ENCODE measurements around the gene TBC1D14. TPM values are rescaled to one million over a fixed set of nuclear protein-coding genes. Genes with fewer than 3 reads are reported as not detected.

The TBC1D14 gene
- total and polyA plus RNA-seq, 9 of the 15 experiments (the other 6 are each of a cell fraction or from before 2014, with no cell fraction given): 2.1 to 59.6 (median 44.8) TPM

GRCh38 chr4:6915041-6916005, 5.7 kb downstream of the TBC1D14 start (continued):
- TF ChIP-seq CHD1 (IDR thresholded peaks at IDR 0.05; ENCODE audit: low read length) (no peak), LCOR (CRISPR knock-in tag; IDR thresholded peaks at IDR 0.05) (no peak), TCF15 (CRISPR knock-in tag; IDR thresholded peaks at IDR 0.05) (0 out of 2 replicates have a peak, but pooled peaks have one; percentile 33), ZNF280A (IDR thresholded peaks at IDR 0.05; ENCODE audit: low read depth, partially characterized antibody) (no peak)
- TF ChIP-seq, protein P1, sequence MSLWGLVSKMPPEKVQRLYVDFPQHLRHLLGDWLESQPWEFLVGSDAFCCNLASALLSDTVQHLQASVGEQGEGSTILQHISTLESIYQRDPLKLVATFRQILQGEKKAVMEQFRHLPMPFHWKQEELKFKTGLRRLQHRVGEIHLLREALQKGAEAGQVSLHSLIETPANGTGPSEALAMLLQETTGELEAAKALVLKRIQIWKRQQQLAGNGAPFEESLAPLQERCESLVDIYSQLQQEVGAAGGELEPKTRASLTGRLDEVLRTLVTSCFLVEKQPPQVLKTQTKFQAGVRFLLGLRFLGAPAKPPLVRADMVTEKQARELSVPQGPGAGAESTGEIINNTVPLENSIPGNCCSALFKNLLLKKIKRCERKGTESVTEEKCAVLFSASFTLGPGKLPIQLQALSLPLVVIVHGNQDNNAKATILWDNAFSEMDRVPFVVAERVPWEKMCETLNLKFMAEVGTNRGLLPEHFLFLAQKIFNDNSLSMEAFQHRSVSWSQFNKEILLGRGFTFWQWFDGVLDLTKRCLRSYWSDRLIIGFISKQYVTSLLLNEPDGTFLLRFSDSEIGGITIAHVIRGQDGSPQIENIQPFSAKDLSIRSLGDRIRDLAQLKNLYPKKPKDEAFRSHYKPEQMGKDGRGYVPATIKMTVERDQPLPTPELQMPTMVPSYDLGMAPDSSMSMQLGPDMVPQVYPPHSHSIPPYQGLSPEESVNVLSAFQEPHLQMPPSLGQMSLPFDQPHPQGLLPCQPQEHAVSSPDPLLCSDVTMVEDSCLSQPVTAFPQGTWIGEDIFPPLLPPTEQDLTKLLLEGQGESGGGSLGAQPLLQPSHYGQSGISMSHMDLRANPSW (CRISPR knock-in tag; IDR thresholded peaks at IDR 0.05): no peak
- TF ChIP-seq, protein P2, sequence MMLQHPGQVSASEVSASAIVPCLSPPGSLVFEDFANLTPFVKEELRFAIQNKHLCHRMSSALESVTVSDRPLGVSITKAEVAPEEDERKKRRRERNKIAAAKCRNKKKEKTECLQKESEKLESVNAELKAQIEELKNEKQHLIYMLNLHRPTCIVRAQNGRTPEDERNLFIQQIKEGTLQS (IDR thresholded peaks at IDR 0.05): no peak
- TF ChIP-seq, protein P2 (CRISPR knock-in tag; conservative IDR thresholded peaks at IDR 0.05): no peak

Measured in K562 (cell line).